GM12872 (cell line): ENCODE results near the gene ZC3H4.

Experiments
- TF ChIP-seq, protein P1 (sequence below): IDR thresholded peaks from 3 replicates; pipeline ENCODE4 v1.5.1; 2011; ENCODE audit warnings: low read depth, mild to moderate bottlenecking, low read length, moderate library complexity; ENCODE audit not compliant: insufficient read depth

Gene ZC3H4

DNA sequence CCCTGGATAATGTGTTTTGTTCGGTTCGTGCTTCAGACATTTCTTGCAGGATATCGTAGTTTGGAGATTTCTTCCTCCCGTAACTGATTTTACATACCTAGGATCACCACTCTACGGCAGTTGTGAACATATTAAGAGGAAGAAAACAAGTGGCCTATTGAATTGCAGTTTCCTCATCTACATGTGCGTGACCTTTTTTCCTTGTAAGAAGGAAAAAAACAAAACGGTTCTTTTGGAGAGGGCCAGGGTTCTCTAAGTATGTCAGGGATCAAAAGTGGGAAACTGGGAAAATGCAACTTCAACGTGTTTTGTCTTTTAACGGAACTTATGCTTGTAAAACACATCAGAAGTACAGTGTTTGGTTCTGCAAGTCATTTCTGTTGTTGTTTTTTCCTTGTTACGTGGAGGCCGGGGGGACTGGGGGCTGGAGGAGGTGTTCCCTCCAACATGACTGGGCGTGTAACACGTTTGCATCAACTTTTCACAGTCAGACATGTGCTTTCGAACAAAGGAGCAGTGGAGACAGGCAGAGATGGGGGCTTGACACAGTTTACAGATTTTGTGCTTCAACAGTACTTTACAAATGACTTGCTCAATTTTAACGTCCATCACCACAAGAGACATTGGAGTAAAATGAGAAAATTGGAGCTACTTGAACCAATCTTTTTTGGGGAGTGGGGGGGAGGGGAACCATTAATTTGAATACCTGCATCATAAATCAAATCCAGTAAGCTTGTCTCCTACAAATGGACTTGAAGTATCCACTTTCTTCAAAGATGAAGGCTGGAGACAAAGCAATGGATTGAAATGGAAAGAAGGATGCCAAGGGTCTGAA, 3.8 kb downstream of the ZC3H4 start:
- TF ChIP-seq, protein P1, sequence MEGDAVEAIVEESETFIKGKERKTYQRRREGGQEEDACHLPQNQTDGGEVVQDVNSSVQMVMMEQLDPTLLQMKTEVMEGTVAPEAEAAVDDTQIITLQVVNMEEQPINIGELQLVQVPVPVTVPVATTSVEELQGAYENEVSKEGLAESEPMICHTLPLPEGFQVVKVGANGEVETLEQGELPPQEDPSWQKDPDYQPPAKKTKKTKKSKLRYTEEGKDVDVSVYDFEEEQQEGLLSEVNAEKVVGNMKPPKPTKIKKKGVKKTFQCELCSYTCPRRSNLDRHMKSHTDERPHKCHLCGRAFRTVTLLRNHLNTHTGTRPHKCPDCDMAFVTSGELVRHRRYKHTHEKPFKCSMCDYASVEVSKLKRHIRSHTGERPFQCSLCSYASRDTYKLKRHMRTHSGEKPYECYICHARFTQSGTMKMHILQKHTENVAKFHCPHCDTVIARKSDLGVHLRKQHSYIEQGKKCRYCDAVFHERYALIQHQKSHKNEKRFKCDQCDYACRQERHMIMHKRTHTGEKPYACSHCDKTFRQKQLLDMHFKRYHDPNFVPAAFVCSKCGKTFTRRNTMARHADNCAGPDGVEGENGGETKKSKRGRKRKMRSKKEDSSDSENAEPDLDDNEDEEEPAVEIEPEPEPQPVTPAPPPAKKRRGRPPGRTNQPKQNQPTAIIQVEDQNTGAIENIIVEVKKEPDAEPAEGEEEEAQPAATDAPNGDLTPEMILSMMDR = no peak

DNA sequence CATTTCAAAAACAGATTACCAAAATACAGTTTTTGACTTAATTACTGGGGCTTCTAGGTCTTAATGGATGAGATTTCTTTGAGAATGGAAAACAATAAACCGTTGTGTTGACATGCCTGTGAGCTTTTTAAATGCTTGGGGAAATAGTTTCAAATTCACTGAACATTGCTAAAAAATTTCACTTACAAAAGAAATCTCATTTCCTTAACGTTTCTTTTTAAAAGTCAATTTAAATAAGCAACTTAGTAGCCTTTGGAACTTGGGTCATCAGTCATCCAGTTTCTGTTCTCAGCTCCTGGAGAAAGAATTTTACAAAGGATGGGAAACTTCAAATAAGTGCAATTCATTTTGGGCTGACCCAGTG, 4.4 kb downstream of the ZC3H4 start:
- TF ChIP-seq, protein P1 = no peak

DNA sequence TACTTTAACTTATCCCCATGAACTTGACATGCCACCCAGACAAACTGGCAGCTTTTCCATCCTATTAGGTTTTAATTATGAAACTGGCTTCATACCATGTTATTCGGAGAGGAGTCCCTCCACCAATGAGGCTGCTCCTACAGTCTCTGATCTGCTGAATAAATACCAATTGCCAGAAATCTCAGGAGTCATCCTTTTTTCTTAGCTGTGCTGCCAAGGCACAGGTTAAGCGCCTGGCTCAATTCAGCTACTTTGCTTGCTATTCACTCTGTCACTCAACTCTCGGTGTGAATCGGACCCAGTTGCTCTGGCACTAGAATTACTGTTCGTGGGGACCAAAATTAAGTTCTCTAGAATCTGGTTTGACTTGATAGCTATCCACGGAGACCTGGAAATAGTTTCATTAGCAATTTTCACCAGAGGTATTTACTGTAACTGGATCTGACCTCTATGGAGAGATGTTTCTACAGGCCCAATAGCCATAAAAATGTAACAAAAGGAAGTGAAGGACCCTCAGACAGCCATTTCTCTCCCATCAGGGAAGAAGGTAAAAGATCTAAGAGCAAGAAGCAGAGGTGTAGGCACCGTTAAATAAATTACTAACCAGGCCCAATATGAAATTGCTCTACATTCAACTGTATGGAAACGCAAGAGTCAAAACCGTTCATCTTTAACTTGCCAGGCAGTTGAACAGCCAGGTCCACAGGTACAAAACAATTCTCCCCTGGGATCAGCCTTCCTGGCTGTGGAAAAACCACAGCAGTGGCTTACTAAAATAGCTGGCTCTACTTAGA, 5.4 kb downstream of the ZC3H4 start:
- TF ChIP-seq, protein P1 = no peak

DNA sequence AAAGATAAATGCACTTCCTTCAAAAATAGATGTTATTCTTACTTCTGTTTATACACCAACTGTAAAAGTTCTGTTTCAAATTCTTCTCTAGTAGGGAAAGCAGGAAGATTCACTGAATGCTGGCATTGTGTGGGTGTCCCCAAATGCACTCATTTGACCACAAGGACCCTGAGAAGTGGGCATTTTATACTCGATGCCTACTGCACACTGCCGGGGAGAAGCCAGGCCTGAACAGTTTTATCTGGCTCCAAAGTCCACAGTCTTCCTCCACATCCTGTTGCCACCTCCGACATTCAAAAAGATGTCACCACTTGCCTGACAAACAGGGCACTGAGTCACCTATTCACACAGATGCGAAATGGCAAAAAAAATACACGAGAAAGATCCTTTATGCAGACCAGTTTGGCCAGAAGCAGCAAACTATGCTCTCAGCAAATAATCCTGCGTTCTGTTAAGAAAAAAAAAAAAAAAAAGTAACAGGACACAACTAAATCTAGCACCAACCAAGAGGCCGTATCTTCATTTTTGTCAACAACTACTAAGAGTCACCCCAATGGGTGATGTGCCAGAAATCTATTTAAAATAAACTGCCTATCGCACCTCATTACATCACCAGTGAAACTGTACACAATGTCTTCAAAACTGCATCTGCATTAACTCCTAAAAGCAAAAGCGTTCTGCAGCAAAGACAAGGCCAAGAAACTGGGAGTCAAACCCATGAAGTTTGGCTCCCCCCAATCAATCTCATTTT, 6.2 kb downstream of the ZC3H4 start:
- TF ChIP-seq, protein P1 = no peak

DNA sequence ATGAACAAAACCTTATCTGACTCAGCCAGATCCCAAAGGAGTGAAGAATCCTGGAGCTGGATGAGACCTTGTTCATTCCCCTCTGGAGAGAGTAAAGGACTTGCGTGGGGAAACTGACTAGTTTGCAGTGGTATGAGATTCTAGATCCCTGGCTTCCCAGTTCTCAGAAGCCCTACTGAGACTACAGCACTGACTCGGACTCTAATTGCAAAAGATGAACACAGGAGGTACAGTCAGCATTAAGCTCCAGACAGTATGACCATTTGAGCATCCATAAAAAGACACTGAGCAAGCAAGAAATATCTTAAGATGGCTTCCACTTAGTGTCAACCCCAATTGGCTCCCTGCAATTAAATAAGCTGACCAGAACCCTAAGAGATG, 6.8 kb downstream of the ZC3H4 start:
- TF ChIP-seq, protein P1 = no peak

DNA sequence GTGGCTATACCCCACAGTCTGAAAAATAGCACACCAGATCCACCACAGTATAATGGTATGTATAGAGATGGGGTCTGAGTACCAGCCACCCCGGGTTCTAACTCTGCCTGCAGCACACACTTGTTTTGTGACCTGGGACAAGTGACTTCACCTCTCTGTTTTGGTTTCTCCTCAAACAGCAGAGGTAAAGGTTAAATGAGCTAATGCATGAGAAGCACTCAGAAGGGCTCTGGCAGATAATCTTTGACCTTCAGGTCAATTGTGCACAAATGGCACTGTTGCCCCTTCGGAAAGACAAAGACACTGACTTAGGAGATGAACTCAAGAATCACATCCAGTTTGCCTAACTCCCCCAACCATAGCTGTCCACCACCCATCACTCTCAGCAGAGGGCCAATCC, 7.7 kb downstream of the ZC3H4 start:
- TF ChIP-seq, protein P1 = no peak

DNA sequence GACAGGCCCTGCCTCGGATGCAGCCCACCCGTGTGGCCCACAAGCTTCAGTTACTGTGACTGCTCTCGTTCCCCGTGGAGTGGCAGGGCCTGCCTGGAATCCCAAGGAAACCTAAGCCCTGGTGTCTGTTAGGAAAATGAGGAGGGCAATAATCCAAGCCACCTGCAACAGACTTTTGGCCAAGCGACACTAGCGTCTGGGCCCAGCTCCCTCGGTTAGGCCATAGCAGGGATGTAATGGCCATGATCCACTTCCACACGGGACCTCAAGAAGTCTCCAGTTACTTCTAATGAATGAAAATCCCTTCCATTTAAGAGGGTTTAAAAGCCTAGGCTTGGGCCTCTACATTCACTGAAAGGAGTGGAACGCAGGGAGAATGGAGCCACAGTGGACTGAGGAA, 8.9 kb downstream of the ZC3H4 start:
- TF ChIP-seq, protein P1 = no peak
